Tibial nerve (tissue), 4 donors: ENCODE results near the gene KIF2C. TPM values are rescaled to one million over a fixed set of nuclear protein-coding genes. Genes with fewer than 3 reads are reported as not detected.
A peak's percentile ranks its signal among the peaks of the same experiment; 100 is the strongest.

Experiments
- DNase-seq, 2 donors: peaks; one replicate each; pipeline ENCODE4 v3.0.0-alpha.2; 2019; ENCODE audit warnings: low spot score in 2 of 2
- H3K27ac ChIP-seq, 4 donors: fragments of 200-600 bp; sonication (generic) in 3 of 4; one replicate each; pipeline ENCODE4 v1.5.1; 2017 to 2019; ENCODE audit warnings: mild to moderate bottlenecking in 1 of 4
- H3K27me3 ChIP-seq, 2 donors: fragments of 200-600 bp; sonication (generic) in 1 of 2; one replicate each; pipeline versions ENCODE4 v1.5.1 to v1.6.0; 2017 to 2019
- H3K36me3 ChIP-seq, 3 donors: fragments of 200-600 bp; sonication (generic); one replicate each; pipeline ENCODE4 v1.5.1; 2018 to 2019
- H3K4me1 ChIP-seq, 4 donors: fragments of 200-600 bp; sonication (generic) in 3 of 4; one replicate each; pipeline ENCODE4 v1.5.1; 2017 to 2019
- H3K4me3 ChIP-seq, 4 donors: fragments of 200-600 bp; sonication (generic) in 3 of 4; one replicate each; pipeline ENCODE4 v1.5.1; 2017 to 2019; ENCODE audit warnings: mild to moderate bottlenecking in 1 of 4, moderate library complexity in 1 of 4
- H3K9me3 ChIP-seq, 4 donors: fragments of 200-600 bp; sonication (generic) in 3 of 4; one replicate each; pipeline ENCODE4 v1.5.1; 2017 to 2019
- CTCF ChIP-seq, 5 experiments: fragments of 200-600 bp in 3 of 5; fragments of 450-650 bp in 2 of 5; sonication (generic) in 3 of 5; IDR thresholded peaks; one replicate each; pipeline ENCODE4 v1.5.1; 2016 to 2019; ENCODE audit warnings: antibody characterized with exemption in 5 of 5, mild to moderate bottlenecking in 3 of 5, moderate library complexity in 2 of 5
- EP300 ChIP-seq, 2 donors: sonication (generic); formaldehyde crosslinking; IDR thresholded peaks; one replicate each; pipeline ENCODE4 v1.6.1; 2017; ENCODE audit warnings: antibody characterized with exemption in 2 of 2, mild to moderate bottlenecking in 1 of 2
- POLR2A ChIP-seq, 2 donors: fragments of 450-650 bp; IDR thresholded peaks; one replicate each; pipeline ENCODE4 v1.6.1; 2017; ENCODE audit warnings: antibody characterized with exemption in 2 of 2, mild to moderate bottlenecking in 2 of 2, moderate library complexity in 2 of 2
- WGBS, 2 donors: methylation state at CpG; one replicate each; pipeline ENCODE4 v1.1.5; 2018; 5-methylcytosine and 5-hydroxymethylcytosine counted together
- total RNA-seq, 4 donors: library from RNA; depleted of rRNA; stranded (reverse); fragments of >200 nt; gene quantifications; one replicate each; pipeline ENCODE4 v1.1.0, GENCODE V29; 2016

The KIF2C gene
- total RNA-seq, 4 donors from 2014 or later: 0.63 to 3.3 (median 2.7) TPM; not detected in 1

GRCh38 chr1:44705470-44705869, 34.2 kb upstream of the KIF2C start:
- DNase-seq: no peak
- peaks cover 0 to 12% (median 0%) of the 10 kb centered on the region in 4 donors for H3K4me1 ChIP-seq
- 78 to 80% methylated on average over 6 of the region's 6 CpGs for WGBS, 2 donors
- no peaks in the 10 kb centered on the region for H3K36me3 ChIP-seq
- no peak overlapping the region for H3K27ac ChIP-seq
- H3K27me3 ChIP-seq: no peaks in the 10 kb centered on the region
- TF ChIP-seq POLR2A (IDR thresholded peaks at IDR 0.05) (no peak), CTCF (IDR thresholded peaks at IDR 0.05) (no peak)
- no peak overlapping the region for H3K4me3 ChIP-seq
- no peaks in the 10 kb centered on the region for H3K9me3 ChIP-seq

GRCh38 chr1:44705938-44706337, 33.7 kb upstream of the KIF2C start:
- Histone ChIP-seq H3K36me3 (no peaks in the 10 kb centered on the region), H3K27ac (no peak overlapping the region), H3K4me3 (no peak overlapping the region), H3K4me1 (peaks cover 0 to 12% (median 0%) of the 10 kb centered on the region in 4 donors), H3K9me3 (no peaks in the 10 kb centered on the region), H3K27me3 (no peaks in the 10 kb centered on the region)
- WGBS, 2 donors: 85 to 87% methylated on average over 2 of the region's 2 CpGs
- no peak for DNase-seq
- TF ChIP-seq EP300 (IDR thresholded peaks at IDR 0.05): no peak
- no peak for TF ChIP-seq POLR2A (IDR thresholded peaks at IDR 0.05)
- no peak for TF ChIP-seq CTCF (IDR thresholded peaks at IDR 0.05)

- no peak for TF ChIP-seq CTCF (IDR thresholded peaks at IDR 0.05)
- TF ChIP-seq POLR2A (IDR thresholded peaks at IDR 0.05): no peak
- TF ChIP-seq EP300 (IDR thresholded peaks at IDR 0.05): no peak
- Histone ChIP-seq H3K27ac (no peak overlapping the region), H3K4me3 (no peak overlapping the region), H3K4me1 (peaks cover 0 to 12% (median 0%) of the 10 kb centered on the region in 4 donors), H3K9me3 (no peaks in the 10 kb centered on the region), H3K36me3 (no peaks in the 10 kb centered on the region), H3K27me3 (no peaks in the 10 kb centered on the region)
- DNase-seq: no peak
- 77 to 81% methylated on average over 6 of the region's 6 CpGs for WGBS, 2 donors
Measured at GRCh38 chr1:44707112-44707881, 32.3 kb upstream of the KIF2C start.

- WGBS, 2 donors: 34 to 35% methylated on average over 15 of the region's 15 CpGs
- no peaks in the 10 kb centered on the region for H3K36me3 ChIP-seq
- H3K27me3 ChIP-seq: no peaks in the 10 kb centered on the region
- peaks cover 0 to 12% (median 0%) of the 10 kb centered on the region in 4 donors for H3K4me1 ChIP-seq
- peak in 1 of 2 donors; percentile 44 for DNase-seq
- H3K27ac ChIP-seq: no peak overlapping the region
- TF ChIP-seq CTCF (IDR thresholded peaks at IDR 0.05): peak; percentile 52 to 76 (median 61)
- TF ChIP-seq POLR2A (IDR thresholded peaks at IDR 0.05): no peak
- H3K9me3 ChIP-seq: no peaks in the 10 kb centered on the region
- H3K4me3 ChIP-seq: peak overlapping the region in 1 of 4 donors; percentile 30
Measured at GRCh38 chr1:44707959-44708831, 31.4 kb upstream of the KIF2C start.

DNA sequence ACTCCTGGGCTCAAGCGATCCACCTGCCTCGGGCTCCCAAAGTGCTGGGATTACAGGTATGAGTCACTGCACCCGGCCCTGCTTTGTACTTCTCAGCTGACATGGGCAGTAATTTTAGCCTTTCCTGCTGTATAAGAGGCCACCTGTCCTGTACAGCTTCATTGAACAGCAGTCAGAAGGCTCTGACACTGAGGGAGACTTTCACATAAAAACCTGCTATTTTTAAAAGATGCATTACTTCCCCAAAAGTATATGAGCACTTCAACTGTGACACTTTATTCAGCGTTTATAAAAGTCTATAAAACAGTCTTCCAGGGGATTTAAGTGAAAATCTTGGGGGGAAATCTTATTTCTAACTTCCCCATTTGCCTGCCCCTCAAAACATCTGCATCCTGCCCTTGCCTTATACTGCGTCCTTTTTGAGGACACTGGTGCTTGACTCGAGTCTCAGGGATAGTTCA, 26.3 kb upstream of the KIF2C start:
- 56 to 58% methylated on average over 6 of the region's 6 CpGs for WGBS, 2 donors
- TF ChIP-seq EP300 (IDR thresholded peaks at IDR 0.05) (no peak), CTCF (IDR thresholded peaks at IDR 0.05) (no peak), POLR2A (IDR thresholded peaks at IDR 0.05) (no peak)

More for the DNA sequence above, 26.3 kb upstream of the KIF2C start:
- Histone ChIP-seq H3K27ac (no peak overlapping the region), H3K4me3 (no peak overlapping the region), H3K27me3 (no peaks in the 10 kb centered on the region), H3K9me3 (no peaks in the 10 kb centered on the region), H3K4me1 (peaks cover 0 to 12% (median 10%) of the 10 kb centered on the region in 4 donors), H3K36me3 (no peaks in the 10 kb centered on the region)
- DNase-seq: no peak
